IPS-NIHi11 (cell line): ENCODE measurements around the gene PLCB4.

Experiments
- DNase-seq: peaks from one replicate; pipeline ENCODE4 v3.0.0; 2012; ENCODE audit warnings: mixed read lengths, low spot score

The PLCB4 gene

DNA sequence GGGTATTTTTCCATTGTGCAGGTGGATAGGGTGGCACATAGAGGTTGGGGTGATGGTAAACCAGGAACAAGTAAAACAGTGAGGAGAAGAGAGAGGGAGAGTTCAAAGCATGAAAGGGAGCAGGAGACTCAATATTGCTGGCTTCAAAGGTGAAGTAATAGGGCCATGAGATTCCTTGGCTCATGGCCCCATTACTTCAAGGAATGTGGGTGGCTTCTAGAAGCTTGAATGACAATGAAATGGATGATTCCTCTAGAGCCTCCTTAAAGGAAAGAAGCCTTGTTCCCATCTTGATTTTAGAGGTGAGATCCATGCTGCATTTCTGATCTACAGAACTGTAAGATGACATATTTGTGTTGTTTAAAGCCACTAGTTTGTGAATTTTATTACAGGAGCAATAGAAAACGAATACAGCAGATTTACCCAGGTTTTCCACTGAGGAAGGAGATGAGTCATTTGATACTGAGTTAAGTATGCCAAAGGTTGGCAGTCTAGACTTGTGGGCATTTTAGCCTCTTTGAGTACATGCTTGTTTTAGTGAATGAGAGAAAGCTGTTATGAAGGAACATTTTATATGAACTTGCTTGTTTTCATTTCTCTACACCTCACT lies 110.4 kb downstream of the PLCB4 start:
- DNase-seq: no peak

DNA sequence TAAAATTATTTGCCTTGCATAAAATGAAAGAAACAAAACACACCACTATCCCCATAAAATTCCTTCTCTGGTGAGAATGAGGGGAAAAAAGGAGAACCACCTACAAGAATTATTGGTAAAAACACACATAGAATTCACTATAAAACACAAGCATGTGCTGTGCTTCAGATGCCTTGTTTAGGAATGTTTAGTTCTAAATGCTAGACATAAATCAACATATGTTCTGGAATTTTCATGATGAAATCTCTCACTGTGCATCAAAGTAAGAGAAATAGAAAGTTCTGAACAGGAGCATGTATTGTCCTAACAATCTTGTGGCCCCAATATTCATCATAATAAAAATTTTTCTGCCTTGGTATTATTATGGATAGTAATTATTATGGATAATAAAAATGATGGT lies 111.0 kb downstream of the PLCB4 start:
- no peak for DNase-seq

DNA sequence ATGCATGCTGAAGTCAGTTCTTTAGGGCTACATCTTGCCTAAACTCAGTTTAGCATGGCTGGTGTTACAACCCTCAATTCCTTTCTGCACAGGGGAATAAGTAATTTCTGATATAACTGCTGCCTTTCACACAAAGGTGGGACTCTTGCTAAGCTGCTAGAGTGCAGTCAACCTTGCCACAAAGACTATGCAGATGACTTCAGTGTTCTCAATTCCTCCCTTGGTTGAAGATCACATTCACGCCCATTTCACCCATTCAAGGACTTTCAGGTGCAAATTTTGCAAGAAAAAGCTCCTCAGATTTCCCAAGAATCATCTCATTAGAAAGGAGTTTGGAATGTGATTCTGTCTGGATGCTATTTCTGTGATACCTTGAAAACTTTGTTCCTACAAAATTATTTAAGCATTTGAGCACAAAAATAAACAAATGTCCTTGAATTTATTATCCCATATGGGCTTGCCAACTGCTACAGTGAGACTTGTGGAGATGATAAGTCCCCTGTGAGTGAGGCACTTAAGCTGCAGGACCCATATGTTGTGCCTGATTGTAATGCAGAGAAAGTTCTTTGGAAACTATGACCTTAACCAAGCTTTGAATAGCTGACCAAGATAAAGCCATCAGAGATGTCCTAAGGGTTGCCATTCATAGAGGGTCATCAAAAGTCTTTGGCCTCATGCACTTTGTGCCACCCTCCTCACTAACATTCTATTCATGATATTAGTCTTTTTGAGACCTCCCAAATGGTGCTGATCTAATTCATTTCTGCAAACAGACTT lies 111.8 kb downstream of the PLCB4 start:
- DNase-seq: no peak

DNA sequence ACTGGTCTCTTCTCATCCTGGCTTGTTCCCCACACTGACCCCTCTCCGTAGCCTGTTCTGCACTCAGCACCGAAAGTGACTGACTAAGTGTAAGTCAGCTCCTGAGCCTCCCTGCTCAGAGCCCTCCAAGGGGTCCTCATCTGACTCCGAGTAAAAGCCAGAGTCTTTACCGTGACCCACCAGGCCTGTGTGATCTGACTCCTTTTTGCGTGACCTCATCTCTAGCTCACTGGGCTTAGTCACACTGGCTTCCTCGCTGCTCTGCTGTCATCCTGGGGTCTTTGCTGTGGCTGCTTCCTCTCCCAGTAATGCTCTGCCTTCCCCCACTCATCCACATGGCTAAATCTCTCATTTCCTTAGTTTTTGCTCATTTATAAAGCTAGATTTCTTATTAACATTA lies 116.6 kb downstream of the PLCB4 start:
- no peak for DNase-seq

DNA sequence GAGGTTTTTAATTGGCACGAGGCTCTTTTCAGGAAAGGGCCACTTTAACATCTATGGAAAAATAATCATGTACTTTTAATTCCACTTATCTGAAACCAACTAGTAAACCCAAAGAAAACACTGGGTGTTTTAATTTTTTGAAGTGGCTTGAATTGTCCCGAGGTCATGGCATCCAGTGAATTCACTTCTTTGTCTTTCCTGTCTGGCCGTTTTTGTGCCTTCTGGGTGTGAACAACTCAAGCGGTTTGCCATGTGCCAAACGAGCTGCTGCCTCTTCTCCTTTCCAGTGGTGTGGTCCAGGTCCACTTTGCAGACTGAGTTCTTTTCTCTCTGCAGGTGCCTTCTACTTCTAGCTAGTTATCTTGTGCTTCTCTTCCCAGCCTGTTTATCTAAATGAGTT lies 117.5 kb downstream of the PLCB4 start:
- no peak for DNase-seq

DNA sequence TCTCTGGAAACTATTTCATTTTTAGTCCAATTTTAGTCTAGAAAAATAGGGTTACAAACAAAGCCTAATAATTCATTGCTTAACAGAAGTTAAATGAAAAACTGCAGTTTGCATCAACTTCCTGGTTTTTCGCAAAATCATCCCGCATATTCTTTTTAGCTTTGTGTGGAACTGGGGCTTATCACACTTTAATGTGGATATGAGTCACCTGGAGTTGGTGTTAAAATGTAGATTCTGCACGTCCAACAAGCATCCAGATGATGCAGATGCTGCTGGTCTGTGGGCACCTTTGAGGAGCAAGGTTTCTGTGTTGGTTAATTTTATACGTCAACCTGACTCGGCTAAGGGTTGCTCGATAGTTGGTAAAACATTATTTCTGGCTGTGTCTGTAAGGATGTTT lies 126.1 kb downstream of the PLCB4 start:
- no peak for DNase-seq

DNA sequence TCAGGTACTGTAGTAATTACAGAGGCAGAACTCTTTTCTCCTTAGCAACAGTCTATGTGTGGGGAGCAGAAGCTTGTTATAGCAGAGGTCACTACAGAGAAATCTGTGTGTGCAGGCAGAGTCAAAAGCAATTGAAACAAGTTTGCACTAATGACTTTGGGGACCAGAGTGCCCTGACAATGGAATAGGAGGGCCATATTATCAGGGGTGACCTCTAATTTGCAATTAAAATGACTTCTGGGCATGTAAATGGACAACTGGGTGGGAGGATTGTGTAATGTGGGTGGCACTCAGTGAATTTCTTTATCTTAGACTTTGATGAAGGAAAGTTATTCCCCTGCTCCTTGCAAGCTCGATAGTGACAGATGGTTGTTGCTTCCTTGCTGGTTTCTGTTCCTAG lies 127.2 kb downstream of the PLCB4 start:
- DNase-seq: no peak

DNA sequence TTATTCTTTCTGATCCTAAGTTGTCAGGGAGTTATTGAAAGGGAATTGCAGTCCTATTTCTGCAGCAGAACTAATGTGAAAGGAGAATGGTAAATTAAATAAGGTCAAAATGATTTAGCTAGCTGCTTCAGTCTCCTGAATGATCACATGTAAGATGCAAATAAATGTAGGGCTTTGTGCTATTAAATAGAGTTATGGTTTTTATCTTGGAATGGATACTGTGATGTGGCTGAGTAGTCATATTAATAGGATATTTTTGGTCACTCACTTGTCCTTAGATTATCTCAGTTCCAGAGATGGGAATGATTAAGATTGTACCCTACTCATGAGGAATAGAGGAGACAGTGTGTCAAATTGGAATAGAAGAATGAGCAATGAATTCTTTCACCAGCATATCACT lies 129.6 kb downstream of the PLCB4 start:
- DNase-seq: no peak

DNA sequence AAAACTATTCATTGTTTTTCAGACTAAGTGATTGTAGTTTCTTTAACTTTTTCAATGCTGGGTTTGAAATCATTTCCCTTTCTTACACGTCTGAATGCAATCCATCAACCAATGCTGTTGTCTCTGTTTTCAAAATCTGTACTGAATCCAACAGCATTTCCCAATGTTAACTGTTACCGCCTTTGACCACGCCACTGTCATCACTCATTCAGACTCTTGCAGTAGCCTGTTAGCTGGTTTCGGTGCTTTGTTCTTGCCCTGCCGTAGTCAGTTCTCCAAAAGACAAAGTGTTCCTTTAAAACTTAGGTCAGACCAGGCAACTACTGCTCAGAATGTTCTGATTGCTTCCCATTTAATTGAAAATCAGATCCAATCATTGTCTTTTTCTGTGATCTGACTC lies 131.3 kb downstream of the PLCB4 start:
- no peak for DNase-seq

DNA sequence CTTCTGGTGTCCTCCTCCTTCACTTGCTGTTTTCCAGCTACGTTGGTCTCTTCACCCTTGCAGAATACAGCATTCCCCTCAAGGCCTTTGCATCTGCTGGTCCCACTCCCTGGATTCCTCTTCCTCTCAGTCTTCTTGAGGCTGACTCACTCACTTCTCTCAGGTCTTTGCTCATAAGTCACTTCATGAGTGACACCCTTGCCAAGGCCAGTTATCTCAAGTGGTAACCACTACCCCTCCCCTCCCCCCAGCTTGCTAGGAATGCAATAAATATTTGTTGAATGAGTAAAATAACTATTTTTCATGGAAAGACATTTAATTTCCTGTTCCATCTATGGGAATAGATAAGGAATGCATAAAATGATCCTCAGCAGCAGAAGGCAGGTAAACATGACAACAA lies 131.7 kb downstream of the PLCB4 start:
- DNase-seq: no peak

DNA sequence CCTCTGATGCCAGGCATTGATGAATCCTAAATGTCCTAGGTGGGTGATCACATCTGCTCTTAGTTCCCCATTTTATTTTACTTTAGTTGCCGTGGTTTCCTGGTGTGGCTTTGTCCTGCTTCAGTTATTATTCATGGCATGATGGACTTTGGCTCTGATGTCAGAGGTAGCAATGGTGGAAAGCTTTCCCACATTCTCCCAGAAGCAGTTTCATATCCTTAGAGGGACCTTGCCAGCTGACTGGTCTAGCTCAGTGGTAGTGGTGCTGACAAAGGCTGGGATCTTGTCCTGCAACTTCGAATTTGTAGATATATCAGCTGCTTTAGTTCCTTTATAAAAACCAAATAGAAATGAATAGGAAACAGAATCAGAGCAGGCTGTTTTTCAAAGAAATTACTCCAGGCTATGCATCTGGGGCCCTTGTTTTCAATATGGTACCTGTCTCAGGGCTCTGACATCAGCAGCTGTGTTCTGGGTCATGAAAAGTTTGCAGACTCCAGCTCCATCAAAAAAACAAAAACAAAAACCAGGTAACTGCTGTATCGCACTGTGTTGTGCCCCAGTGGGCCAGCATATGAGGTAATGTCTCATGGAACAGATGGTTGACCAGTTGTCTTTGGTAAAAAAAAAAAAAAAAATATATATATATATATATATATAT lies 133.7 kb downstream of the PLCB4 start:
- no peak for DNase-seq

DNA sequence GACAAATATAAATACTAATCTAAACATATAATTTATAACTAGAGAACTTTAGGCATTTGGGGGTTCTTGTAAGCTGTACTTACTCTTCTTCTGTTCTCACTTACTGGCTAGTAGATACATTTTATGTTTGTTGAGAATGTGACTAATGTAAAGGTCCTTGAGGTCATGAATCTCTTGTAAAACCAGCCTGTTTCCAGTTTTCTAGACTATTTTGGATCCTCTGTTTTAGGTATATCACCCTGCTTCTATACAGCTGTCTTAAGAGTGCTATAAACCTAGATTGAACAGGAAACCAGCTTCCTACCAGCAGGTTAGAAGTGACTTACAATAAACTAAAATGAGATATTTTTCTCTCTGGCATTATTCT lies 134.2 kb downstream of the PLCB4 start:
- DNase-seq: no peak

DNA sequence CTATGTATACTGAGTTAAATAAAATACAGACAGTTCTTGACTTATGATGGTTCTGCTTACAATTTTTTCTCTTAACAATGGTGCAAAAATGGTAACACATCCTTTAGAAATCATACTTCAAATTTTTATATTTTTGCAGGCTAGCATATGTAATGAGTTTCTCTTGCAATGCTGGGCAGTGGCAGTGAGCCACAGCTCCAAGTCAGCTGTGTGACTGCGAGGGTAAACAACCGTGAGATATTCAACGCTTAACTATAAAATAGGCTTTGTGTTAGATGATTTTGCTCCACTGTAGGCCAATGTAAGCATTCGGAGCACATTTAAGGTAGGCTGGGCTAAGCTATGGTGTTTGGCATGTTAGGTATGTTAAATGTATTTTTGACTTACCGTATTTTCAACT lies 136.1 kb downstream of the PLCB4 start:
- DNase-seq: no peak

DNA sequence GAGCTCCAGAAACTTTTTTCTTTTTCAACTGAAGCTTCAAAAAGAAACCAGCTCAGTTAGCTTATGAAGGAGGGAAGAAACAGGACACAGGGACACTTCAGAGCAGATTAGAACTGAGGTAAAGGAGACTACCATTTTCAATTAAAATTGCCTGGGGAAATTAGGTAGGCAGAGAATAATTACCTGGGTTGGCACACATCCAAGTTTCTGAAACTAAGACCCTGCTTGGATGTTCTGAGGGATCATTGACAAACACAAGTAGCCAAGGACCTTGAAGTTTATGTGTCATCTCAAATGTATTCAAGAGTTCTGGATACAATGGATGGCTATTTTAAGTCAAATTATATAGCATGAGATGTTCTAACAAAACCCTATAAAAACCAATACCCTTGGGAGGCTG lies 137.6 kb downstream of the PLCB4 start:
- DNase-seq: no peak

DNA sequence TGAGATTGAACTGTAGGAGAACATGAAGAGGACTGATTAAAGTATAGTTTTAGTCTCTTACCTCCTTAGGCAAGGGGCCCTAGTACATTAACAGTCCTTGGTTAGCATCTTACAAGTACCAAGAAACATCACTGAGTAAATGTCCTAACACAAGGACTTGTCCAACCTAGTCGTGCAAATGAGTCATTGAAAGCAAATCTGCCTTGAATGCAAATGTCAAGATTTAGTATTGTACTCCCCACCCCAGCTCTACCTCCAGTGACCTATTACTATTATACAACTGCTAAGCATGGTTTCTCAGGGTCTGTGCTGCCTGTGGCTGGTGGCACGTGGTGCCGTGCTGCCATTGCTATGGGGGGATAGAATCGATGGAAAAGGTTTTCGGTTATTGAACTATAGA lies 138.4 kb downstream of the PLCB4 start:
- no peak for DNase-seq

DNA sequence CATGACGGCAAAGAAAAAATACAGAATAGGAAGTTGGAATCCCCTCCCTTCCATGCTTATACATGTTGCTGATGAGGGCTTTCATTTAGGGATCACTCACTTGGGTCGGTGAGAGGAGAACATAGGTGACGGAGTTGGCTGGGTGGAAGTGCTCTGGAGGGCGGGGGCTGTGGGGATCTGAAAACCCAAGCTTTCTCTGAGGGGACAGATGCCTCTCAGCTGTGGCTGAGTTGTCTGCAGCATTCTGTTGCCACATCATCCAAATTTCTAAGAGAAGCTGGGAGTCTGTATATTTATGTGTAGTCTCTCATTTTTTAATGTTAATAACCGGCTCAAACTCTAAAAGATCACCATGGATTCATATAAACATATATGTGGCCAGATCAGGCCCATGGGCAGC lies 141.5 kb downstream of the PLCB4 start:
- DNase-seq: no peak

DNA sequence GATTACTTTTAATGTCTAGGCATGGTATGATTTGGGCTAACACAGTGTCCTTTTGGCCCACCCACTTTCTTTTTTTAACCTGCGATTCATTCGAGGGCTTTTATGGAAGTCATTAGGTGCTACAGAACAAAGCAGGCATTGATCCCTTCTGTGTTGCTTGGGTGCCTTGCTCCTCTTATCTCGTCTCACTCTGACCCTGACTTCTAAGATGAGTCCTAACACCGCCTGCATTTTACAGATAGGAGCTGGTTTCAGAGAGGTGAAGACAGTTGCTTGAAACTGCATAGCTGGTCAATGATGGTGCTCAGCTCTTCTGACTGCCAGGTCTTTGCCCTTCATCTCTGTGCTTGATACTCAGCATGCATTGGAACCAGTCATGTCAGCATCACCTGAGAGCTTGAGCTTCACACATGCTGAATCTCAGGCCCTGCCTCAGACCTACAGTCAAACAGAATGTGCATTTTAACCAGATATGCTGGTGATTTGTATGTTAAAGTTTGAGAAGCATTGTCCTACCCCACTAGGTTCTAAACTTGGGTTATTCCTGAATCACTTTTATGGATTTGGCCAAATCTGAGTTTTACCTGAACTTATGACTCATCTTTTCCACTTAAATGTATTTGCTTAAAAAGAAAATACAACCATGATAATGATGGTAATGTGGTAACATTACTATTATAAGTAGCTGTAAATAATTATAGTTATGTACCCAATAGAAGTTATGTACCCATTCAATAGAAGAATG lies 142.3 kb downstream of the PLCB4 start:
- no peak for DNase-seq

DNA sequence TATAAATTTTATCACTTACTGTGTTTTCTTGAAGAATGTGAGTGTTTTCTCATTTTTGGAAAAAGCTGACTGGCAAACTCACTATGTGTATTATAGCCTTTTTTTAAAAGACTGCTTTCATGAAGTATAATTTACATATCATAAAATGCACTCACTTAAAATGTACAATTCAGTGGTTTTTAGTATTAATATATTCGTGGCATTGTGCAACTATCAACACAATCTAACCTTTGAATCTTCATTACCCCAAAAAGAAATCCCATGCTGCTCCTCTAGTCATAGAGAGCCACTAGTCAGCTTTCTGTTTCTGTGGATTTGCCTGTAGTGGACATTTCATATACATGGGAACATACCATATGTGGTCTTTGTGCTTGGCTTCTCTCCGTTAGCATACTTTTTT lies 143.8 kb downstream of the PLCB4 start:
- no peak for DNase-seq

DNA sequence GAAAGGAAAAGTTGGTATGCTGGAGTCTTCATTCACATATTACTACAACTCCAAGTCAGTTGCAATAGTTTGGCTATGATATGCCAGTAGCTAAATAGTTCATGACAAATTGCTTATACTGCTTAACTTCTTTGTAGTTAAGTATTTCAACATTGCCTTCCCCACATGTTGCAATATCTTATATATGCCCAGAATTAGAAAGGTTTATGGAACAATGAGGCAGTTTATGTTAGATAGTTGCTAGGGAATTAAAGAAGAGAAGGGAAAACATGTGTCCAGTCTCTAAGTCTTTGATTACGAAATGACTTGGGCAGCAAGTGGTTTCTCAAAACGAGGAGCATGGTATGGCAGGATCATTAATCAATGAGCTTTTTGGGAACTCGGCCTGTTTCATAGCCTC lies 145.8 kb downstream of the PLCB4 start:
- DNase-seq: no peak

DNA sequence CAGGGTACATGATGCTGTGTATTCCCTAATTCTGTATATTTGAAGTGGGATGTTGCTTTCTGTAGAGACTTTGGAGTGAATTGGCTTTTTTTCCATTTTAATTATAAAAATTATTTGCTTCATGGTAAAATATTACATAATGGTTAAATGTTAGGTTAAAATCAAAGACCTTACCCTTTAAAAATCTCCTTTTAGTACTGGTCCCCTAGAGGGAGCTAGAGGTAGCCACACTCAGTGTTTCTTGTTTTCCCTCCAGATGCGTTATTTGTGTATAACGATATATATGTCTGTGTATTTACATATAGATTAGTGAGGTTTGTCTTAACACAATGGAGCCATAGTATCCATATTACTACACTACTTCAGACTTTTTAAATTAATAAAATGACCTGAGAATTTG lies 146.7 kb downstream of the PLCB4 start:
- DNase-seq: no peak

DNA sequence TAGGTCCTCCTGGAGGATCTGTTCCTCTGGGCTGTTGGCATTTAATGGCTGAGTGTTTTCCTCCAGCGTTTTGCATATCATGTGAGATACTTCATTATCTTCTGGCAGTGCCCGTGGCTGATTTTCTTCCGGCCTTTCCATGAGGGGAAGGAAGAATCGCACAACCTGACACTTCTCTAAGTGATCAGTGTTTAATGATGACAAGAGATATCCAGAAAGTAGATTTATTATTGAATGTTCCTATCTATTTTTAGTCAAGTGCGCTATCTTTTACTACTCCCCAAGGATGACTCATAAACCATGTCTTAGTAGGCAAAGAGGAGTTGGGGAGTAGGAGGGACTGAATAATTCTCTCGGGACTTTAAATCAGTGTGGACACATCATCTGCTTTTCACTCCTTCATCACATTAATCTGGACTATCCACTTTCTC lies 149.7 kb downstream of the PLCB4 start:
- no peak for DNase-seq

DNA sequence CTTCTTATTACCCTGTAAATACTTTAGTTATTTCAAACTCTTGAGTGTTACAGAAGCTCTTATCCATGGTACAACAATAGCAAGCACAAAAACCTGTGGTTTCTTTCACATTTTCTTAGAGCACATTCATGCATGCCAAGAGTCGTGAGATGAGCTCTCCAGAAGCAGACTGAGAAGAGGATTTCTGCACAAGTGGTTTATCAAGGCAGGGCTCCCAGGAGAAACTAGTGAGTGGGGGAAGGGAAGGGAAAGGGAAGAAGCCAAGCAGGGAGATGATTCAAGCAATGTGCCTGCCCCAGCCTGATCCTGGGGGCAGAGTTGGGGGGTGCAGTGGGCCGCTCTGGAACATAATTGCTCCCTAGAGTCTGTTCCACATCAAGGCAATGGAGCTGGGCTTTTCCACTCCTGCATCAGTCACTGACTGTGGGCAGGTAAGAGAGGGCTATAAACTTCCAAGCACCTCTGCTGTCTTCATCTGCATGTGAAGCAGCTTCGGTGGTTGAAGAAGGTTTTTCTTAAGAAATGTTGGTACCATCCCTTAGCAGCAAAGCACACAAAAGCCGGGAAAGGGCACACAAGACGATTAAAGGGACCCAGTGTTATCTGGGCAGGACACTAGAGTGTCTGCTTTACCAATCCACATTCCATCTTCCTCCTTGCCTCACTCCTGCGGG lies 152.1 kb downstream of the PLCB4 start:
- DNase-seq: no peak
